ENCODE measurements around the gene SPEG.

SPEG gene

GRCh38 chr2:219511547-219512325, 77.1 kb downstream of the SPEG start:
- ATAC-seq, result no peak

GRCh38 chr2:219512524-219513216, 78.0 kb downstream of the SPEG start:
- no peak for ATAC-seq
- TF ChIP-seq GLIS3 (CRISPR knock-in tag; IDR thresholded peaks at IDR 0.05) (no peak), ZNF565 (CRISPR knock-in tag; conservative IDR thresholded peaks at IDR 0.05; ENCODE audit: low read depth) (no peak), ZFP3 (CRISPR knock-in tag; IDR thresholded peaks at IDR 0.05) (no peak), PPARA (CRISPR knock-in tag; IDR thresholded peaks at IDR 0.05; ENCODE audit: borderline replicate concordance) (no peak), ZFP30 (CRISPR knock-in tag; IDR thresholded peaks at IDR 0.05) (no peak), SNAI2 (CRISPR knock-in tag; IDR thresholded peaks at IDR 0.05) (no peak), ZNF8 (CRISPR knock-in tag; IDR thresholded peaks at IDR 0.05) (no peak), CSRNP3 (CRISPR knock-in tag; IDR thresholded peaks at IDR 0.05) (no peak), OSR1 (CRISPR knock-in tag; IDR thresholded peaks at IDR 0.05) (no peak), TOX (CRISPR knock-in tag; IDR thresholded peaks at IDR 0.05; ENCODE audit: borderline replicate concordance) (no peak), ZNF70 (CRISPR knock-in tag; IDR thresholded peaks at IDR 0.05) (no peak), ZC3H10 (CRISPR knock-in tag; IDR thresholded peaks at IDR 0.05) (no peak), ESRRG (CRISPR knock-in tag; IDR thresholded peaks at IDR 0.05) (no peak), PATZ1 (CRISPR knock-in tag; IDR thresholded peaks at IDR 0.05; ENCODE audit: borderline replicate concordance) (no peak), RARB (CRISPR knock-in tag; IDR thresholded peaks at IDR 0.05) (no peak), ISL1 (CRISPR knock-in tag; IDR thresholded peaks at IDR 0.05) (no peak), POU6F1 (CRISPR knock-in tag; IDR thresholded peaks at IDR 0.05; ENCODE audit: borderline replicate concordance, low read depth) (no peak)

More at GRCh38 chr2:219511547-219512325, 77.1 kb downstream of the SPEG start:
- TF ChIP-seq TCF4 (CRISPR knock-in tag; IDR thresholded peaks at IDR 0.05; ENCODE audit: borderline replicate concordance) (peak; percentile 11; the same call in 1 of the 2 replicates), ZNF565 (CRISPR knock-in tag; conservative IDR thresholded peaks at IDR 0.05; ENCODE audit: low read depth) (no peak)

GRCh38 chr2:219513787-219514186, 79.1 kb downstream of the SPEG start:
- TF ChIP-seq ESRRG (CRISPR knock-in tag; IDR thresholded peaks at IDR 0.05), result no peak
- TF ChIP-seq ARNTL (CRISPR knock-in tag; IDR thresholded peaks at IDR 0.05; ENCODE audit: borderline replicate concordance, low read depth), result no peak
- ATAC-seq, result no peak

GRCh38 chr2:219514196-219514761, 79.6 kb downstream of the SPEG start, which contains the start of gene ASIC4:
Gene ASIC4, plus strand, starts transcription at chr2:219514482. Its CDS starts 243 bp downstream, at chr2:219514725.
- TF ChIP-seq GLIS3 (CRISPR knock-in tag; IDR thresholded peaks at IDR 0.05) (no peak), TCF4 (CRISPR knock-in tag; IDR thresholded peaks at IDR 0.05; ENCODE audit: borderline replicate concordance) (peak; percentile 38; the same call in 1 of the 2 replicates), CREB5 (CRISPR knock-in tag; IDR thresholded peaks at IDR 0.05; ENCODE audit: low read depth) (no peak)
- ATAC-seq, result peak; percentile 14

All from SK-N-SH treated with all-trans-retinoic acid at 6 μM for 48 hours (cell line).